ENCODE measurements around the gene CIB4.

The CIB4 gene

GRCh38 chr2:26632624-26633185 is 8.5 kb downstream of the CIB4 start:
- no peak overlapping the region for H3K9ac ChIP-seq
- peaks cover 2 to 17% (median 13%) of the 10 kb centered on the region in 10 experiments for H3K4me1 ChIP-seq
- TF ChIP-seq Cebpa-rat (IDR thresholded peaks at IDR 0.05): peak in 1 of 11 experiments; percentile 14; a peak in 1 of 22 replicates
- no peaks in the 10 kb centered on the region for H3K27me3 ChIP-seq
- H3K9me3 ChIP-seq (replicated peaks in 1 of 11): no peaks in the 10 kb centered on the region
- H3K4me2 ChIP-seq: 0 out of 22 replicates have a peak overlapping the region, but pooled peaks of 1 of the 11 experiments have one; percentile 8
- H3K36me3 ChIP-seq: no peaks in the 10 kb centered on the region
- H4K20me1 ChIP-seq: no peaks in the 10 kb centered on the region; a peak in 1 of 22 replicates
- H3K4me3 ChIP-seq: no peak overlapping the region
- no peak overlapping the region for H3K27ac ChIP-seq

DNA sequence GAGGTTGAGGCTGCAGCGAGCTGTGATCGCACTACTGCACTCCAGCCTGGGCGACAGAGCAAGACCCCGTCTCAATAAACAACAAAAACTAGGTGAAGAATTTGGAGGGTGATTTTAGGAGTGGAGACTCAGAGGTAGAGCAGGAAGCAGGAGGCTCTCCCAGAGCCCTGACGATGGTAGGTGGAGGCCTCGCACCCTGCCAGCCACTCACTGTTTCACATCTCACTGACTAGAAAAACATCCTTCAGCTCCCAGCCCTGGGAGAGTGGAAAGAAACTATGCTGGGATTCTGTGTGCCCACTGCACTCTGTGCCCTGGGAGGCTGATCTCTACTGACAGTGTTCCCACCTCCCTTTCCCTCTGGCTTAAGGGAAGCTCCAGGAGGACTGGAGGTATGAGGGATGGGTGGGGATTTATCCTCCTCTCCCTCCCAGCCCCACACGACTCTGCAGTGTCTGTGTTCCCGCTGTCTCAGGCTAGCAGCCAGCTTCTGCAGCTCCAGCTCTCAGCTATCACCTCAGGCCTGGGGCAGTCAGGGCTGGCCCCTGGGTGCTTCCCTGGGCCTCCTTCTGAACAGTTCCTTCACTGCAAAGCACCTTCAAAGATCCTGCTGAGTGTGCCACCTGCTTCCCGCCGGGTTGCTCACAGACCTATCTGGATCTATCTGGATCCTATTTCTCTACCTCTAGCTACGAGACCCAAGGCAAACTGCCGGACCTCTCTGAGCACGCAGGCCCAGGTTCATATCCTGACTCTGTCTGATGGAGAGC is 9.6 kb downstream of the CIB4 start:
- Histone ChIP-seq H3K9me3 (replicated peaks in 1 of 11) (no peaks in the 10 kb centered on the region), H3K4me2 (no peak overlapping the region)

DNA sequence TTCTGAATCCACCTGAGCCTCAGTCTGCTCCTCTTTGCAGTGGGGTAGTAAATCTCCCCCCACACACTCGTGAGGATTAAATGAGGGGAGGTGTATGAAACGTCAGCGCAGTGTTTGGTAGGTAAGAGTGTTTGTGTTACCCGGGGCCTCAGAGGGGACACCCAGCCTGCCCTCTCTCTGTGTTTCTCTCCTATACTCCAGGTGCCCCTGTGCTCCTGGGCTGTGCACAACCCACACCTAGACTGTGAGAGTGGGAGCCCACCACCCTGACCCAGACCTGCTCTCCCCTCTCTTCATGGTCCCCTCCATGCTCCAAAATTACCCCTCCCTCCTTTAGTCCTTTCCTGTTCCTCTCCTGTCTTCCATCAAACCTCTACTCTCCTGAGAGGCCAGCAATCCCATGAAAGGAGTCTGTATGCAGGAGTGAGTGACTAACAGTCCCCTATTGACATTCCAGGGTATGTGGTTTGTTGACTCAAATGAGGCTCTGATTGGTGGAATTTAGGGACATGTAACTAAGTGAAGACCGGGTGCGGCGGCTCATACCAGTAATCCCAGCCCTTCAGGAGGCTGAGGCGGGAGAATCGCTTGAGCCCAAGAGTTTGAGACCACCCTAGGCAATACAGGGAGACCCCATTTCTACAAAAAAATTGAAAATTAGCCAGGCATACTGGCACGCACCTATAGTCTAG is 10.4 kb downstream of the CIB4 start:
- H3K9ac ChIP-seq: no peak overlapping the region
- H3K4me2 ChIP-seq: no peak overlapping the region
- H3K27me3 ChIP-seq: no peaks in the 10 kb centered on the region
- H3K4me1 ChIP-seq: peaks cover 0 to 17% (median 11%) of the 10 kb centered on the region in 10 experiments; a peak in 14 of 20 replicates
- no peak overlapping the region for H3K4me3 ChIP-seq
- no peak for TF ChIP-seq Cebpa-rat (IDR thresholded peaks at IDR 0.05)
- H3K36me3 ChIP-seq: no peaks in the 10 kb centered on the region
- H3K9me3 ChIP-seq (replicated peaks in 1 of 11): peaks cover 0 to 3% (median 0%) of the 10 kb centered on the region in 11 experiments; a peak in 3 of 22 replicates
- H3K27ac ChIP-seq: no peak overlapping the region
- H4K20me1 ChIP-seq: no peaks in the 10 kb centered on the region; a peak in 1 of 22 replicates

More for the DNA sequence above, 9.6 kb downstream of the CIB4 start:
- Histone ChIP-seq H3K27ac (no peak overlapping the region), H3K27me3 (no peaks in the 10 kb centered on the region), H3K36me3 (no peaks in the 10 kb centered on the region), H3K4me3 (no peak overlapping the region), H3K9ac (no peak overlapping the region), H3K4me1 (peaks cover 0 to 17% (median 11%) of the 10 kb centered on the region in 10 experiments; a peak in 14 of 20 replicates), H4K20me1 (no peaks in the 10 kb centered on the region; a peak in 1 of 22 replicates)
- no peak for TF ChIP-seq Cebpa-rat (IDR thresholded peaks at IDR 0.05)

- H3K27ac ChIP-seq: no peak overlapping the region
- no peak overlapping the region for H3K4me2 ChIP-seq
- no peaks in the 10 kb centered on the region for H3K27me3 ChIP-seq
- H3K36me3 ChIP-seq: no peaks in the 10 kb centered on the region
- no peak overlapping the region for H3K4me3 ChIP-seq
- no peaks in the 10 kb centered on the region; a peak in 1 of 22 replicates for H4K20me1 ChIP-seq
- no peak for TF ChIP-seq Cebpa-rat (IDR thresholded peaks at IDR 0.05)
- peaks cover 0 to 6% (median 0%) of the 10 kb centered on the region in 11 experiments; a peak in 3 of 22 replicates for H3K9me3 ChIP-seq (replicated peaks in 1 of 11)
- H3K4me1 ChIP-seq: peaks cover 0 to 17% (median 11%) of the 10 kb centered on the region in 10 experiments; a peak in 14 of 20 replicates
- H3K9ac ChIP-seq: no peak overlapping the region; a peak in 1 of 22 replicates
Measured at GRCh38 chr2:26630235-26630634, 10.9 kb downstream of the CIB4 start.

- Histone ChIP-seq H3K4me2 (no peak overlapping the region), H3K9me3 (replicated peaks in 1 of 11) (peaks cover 0 to 6% (median 0%) of the 10 kb centered on the region in 11 experiments; a peak in 3 of 22 replicates), H3K36me3 (no peaks in the 10 kb centered on the region), H3K27me3 (no peaks in the 10 kb centered on the region), H4K20me1 (no peaks in the 10 kb centered on the region; a peak in 1 of 22 replicates), H3K27ac (no peak overlapping the region), H3K4me3 (no peak overlapping the region), H3K9ac (no peak overlapping the region; a peak in 1 of 22 replicates), H3K4me1 (peaks cover 0 to 17% (median 11%) of the 10 kb centered on the region in 10 experiments; a peak in 14 of 20 replicates)
- no peak for TF ChIP-seq Cebpa-rat (IDR thresholded peaks at IDR 0.05)
Measured at GRCh38 chr2:26629751-26630150, 11.4 kb downstream of the CIB4 start.

GRCh38 chr2:26629346-26629630 is 11.9 kb downstream of the CIB4 start:
- Histone ChIP-seq H4K20me1 (no peaks in the 10 kb centered on the region), H3K4me1 (peaks cover 0 to 12% (median 8%) of the 10 kb centered on the region in 10 experiments; a peak in 14 of 20 replicates), H3K4me2 (no peak overlapping the region), H3K4me3 (no peak overlapping the region), H3K9me3 (replicated peaks in 1 of 11) (peaks cover 0 to 6% (median 0%) of the 10 kb centered on the region in 11 experiments; a peak in 3 of 22 replicates), H3K27me3 (no peaks in the 10 kb centered on the region), H3K9ac (no peak overlapping the region), H3K27ac (no peak overlapping the region), H3K36me3 (no peaks in the 10 kb centered on the region)
- TF ChIP-seq Cebpa-rat (IDR thresholded peaks at IDR 0.05): no peak

- no peak overlapping the region for H3K9ac ChIP-seq
- no peak overlapping the region for H3K4me2 ChIP-seq
- peaks cover 0 to 7% (median 3%) of the 10 kb centered on the region in 10 experiments; a peak in 13 of 20 replicates for H3K4me1 ChIP-seq
- peaks cover 0 to 6% (median 0%) of the 10 kb centered on the region in 11 experiments; a peak in 3 of 22 replicates for H3K9me3 ChIP-seq (replicated peaks in 1 of 11)
- no peaks in the 10 kb centered on the region for H4K20me1 ChIP-seq
- H3K27me3 ChIP-seq: no peaks in the 10 kb centered on the region
- no peaks in the 10 kb centered on the region for H3K36me3 ChIP-seq
- no peak overlapping the region for H3K27ac ChIP-seq
- TF ChIP-seq Cebpa-rat (IDR thresholded peaks at IDR 0.05): no peak
- no peak overlapping the region for H3K4me3 ChIP-seq
Measured at GRCh38 chr2:26628561-26629345, 12.4 kb downstream of the CIB4 start.

- H3K27me3 ChIP-seq: no peaks in the 10 kb centered on the region
Measured at GRCh38 chr2:26627350-26628105, 13.6 kb downstream of the CIB4 start.

More at GRCh38 chr2:26627350-26628105, 13.6 kb downstream of the CIB4 start:
- no peak overlapping the region for H3K4me2 ChIP-seq
- peaks cover 0 to 5% (median 2%) of the 10 kb centered on the region in 10 experiments; a peak in 11 of 20 replicates for H3K4me1 ChIP-seq
- TF ChIP-seq Cebpa-rat (IDR thresholded peaks at IDR 0.05): no peak
- H4K20me1 ChIP-seq: no peaks in the 10 kb centered on the region
- H3K9me3 ChIP-seq (replicated peaks in 1 of 11): peaks cover 0 to 6% (median 0%) of the 10 kb centered on the region in 11 experiments; a peak in 3 of 22 replicates
- H3K27ac ChIP-seq: no peak overlapping the region
- no peaks in the 10 kb centered on the region for H3K36me3 ChIP-seq
- H3K4me3 ChIP-seq: no peak overlapping the region
- no peak overlapping the region for H3K9ac ChIP-seq

Measured in BLaER1 treated with 17β-estradiol and CSF1 and Interleukin-3, amounts not matched to agents 10 nM and 100 nM (cell line).